Parathyroid adenoma (tissue), 2 donors: ENCODE data around the gene BTN3A1.
"Not testable (repeated sequence)": the region's sequence is repeated elsewhere in the genome, so short reads cannot be mapped to it uniquely, and the experiment has no call there.

ENCODE experiments used
- H2AFZ ChIP-seq: fragments of 300-600 bp; sonication (generic); one replicate; pipeline ENCODE4 v1.7.0; 2017; ENCODE audit warnings: antibody characterized with exemption, mild to moderate bottlenecking
- H3K27ac ChIP-seq: fragments of 300-600 bp; sonication (generic); one replicate; pipeline ENCODE4 v1.7.0; 2017
- H3K27me3 ChIP-seq: fragments of 300-600 bp; sonication (generic); one replicate; pipeline ENCODE4 v1.7.0; 2017; ENCODE audit warnings: low read length; ENCODE audit not compliant: control insufficient read depth, insufficient read depth
- H3K36me3 ChIP-seq: fragments of 300-600 bp; sonication (generic); one replicate; pipeline ENCODE4 v1.7.0; 2017; ENCODE audit warnings: low read length; ENCODE audit not compliant: control insufficient read depth, insufficient read depth
- H3K4me1 ChIP-seq: fragments of 300-600 bp; sonication (generic); one replicate; pipeline ENCODE4 v1.7.0; 2017; ENCODE audit warnings: control low read depth
- H3K4me2 ChIP-seq: fragments of 300-600 bp; sonication (generic); one replicate; pipeline ENCODE4 v1.7.0; 2017; ENCODE audit warnings: low read length
- H3K4me3 ChIP-seq: fragments of 300-600 bp; sonication (generic); one replicate; pipeline ENCODE4 v1.7.0; 2017; ENCODE audit warnings: low read depth, low read length
- H3K79me2 ChIP-seq: fragments of 300-600 bp; sonication (generic); one replicate; pipeline ENCODE4 v1.7.0; 2017; ENCODE audit warnings: control low read depth
- H3K9ac ChIP-seq: fragments of 300-600 bp; sonication (generic); one replicate; pipeline ENCODE4 v1.7.0; 2017; ENCODE audit warnings: mild to moderate bottlenecking
- H3K9me3 ChIP-seq: fragments of 300-600 bp; sonication (generic); one replicate; pipeline ENCODE4 v1.7.0; 2017; ENCODE audit warnings: low read length; ENCODE audit not compliant: control insufficient read depth
- CTCF ChIP-seq: fragments of 300-600 bp; sonication (generic); IDR thresholded peaks from one replicate; pipeline ENCODE4 v1.7.0; 2017; ENCODE audit warnings: antibody characterized with exemption, mild to moderate bottlenecking
- donor health status: primary hyperparathyroidism.

BTN3A1 gene

GRCh38 chr6:26415036-26415614 lies 13.1 kb downstream of the BTN3A1 start:
- H3K27me3 ChIP-seq: no peaks in the 10 kb centered on the region
- H2AFZ ChIP-seq: no peak overlapping the region
- H3K4me1 ChIP-seq: peaks cover 5% of the 10 kb centered on the region
- no peak overlapping the region for H3K4me3 ChIP-seq
- no peaks in the 10 kb centered on the region for H3K79me2 ChIP-seq
- no peak overlapping the region for H3K9ac ChIP-seq
- H3K36me3 ChIP-seq: no peaks in the 10 kb centered on the region
- H3K9me3 ChIP-seq: no peaks in the 10 kb centered on the region
- no peak overlapping the region for H3K27ac ChIP-seq
- H3K4me2 ChIP-seq: no peak overlapping the region
- no peak for TF ChIP-seq CTCF

GRCh38 chr6:26415791-26416190 lies 13.7 kb downstream of the BTN3A1 start:
- Histone ChIP-seq H3K27ac (no peak overlapping the region), H3K9ac (no peak overlapping the region), H3K4me2 (no peak overlapping the region), H3K4me1 (peaks cover 11% of the 10 kb centered on the region), H3K79me2 (no peaks in the 10 kb centered on the region), H3K9me3 (no peaks in the 10 kb centered on the region), H3K36me3 (no peaks in the 10 kb centered on the region), H3K4me3 (no peak overlapping the region), H3K27me3 (no peaks in the 10 kb centered on the region), H2AFZ (no peak overlapping the region)
- TF ChIP-seq CTCF: no peak

- no peaks in the 10 kb centered on the region for H3K36me3 ChIP-seq
- no peaks in the 10 kb centered on the region for H3K9me3 ChIP-seq
- H3K27ac ChIP-seq: no peak overlapping the region
- H3K27me3 ChIP-seq: no peaks in the 10 kb centered on the region
- H3K9ac ChIP-seq: no peak overlapping the region
- no peak overlapping the region for H3K4me2 ChIP-seq
- H3K4me3 ChIP-seq: no peak overlapping the region
- H2AFZ ChIP-seq: no peak overlapping the region
- no peak for TF ChIP-seq CTCF
- H3K4me1 ChIP-seq: peaks cover 13% of the 10 kb centered on the region
- H3K79me2 ChIP-seq: no peaks in the 10 kb centered on the region
Measured at GRCh38 chr6:26416288-26416687, 14.2 kb downstream of the BTN3A1 start.

GRCh38 chr6:26418077-26418476 lies 16.0 kb downstream of the BTN3A1 start:
- not testable (repeated sequence) for H2AFZ ChIP-seq, H3K4me2 ChIP-seq

GRCh38 chr6:26418795-26419194 lies 16.7 kb downstream of the BTN3A1 start:
- H3K4me2 ChIP-seq, H3K4me3 ChIP-seq, H3K27me3 ChIP-seq, H3K9ac ChIP-seq, H3K9me3 ChIP-seq, H3K36me3 ChIP-seq, H3K27ac ChIP-seq, H3K79me2 ChIP-seq, H3K4me1 ChIP-seq, H2AFZ ChIP-seq: not testable (repeated sequence)

More at GRCh38 chr6:26418077-26418476, 16.0 kb downstream of the BTN3A1 start:
- not testable (repeated sequence) for H3K4me1 ChIP-seq, H3K27me3 ChIP-seq, H3K36me3 ChIP-seq, H3K9ac ChIP-seq, H3K4me3 ChIP-seq, H3K9me3 ChIP-seq, H3K27ac ChIP-seq, H3K79me2 ChIP-seq

- peak overlapping the region; percentile 61 for H3K27ac ChIP-seq
- TF ChIP-seq CTCF: peak; percentile 39
Measured at GRCh38 chr6:26420688-26421171, 18.7 kb downstream of the BTN3A1 start.

More at GRCh38 chr6:26420688-26421171, 18.7 kb downstream of the BTN3A1 start:
- no peaks in the 10 kb centered on the region for H3K36me3 ChIP-seq
- peak overlapping the region; percentile 73 for H2AFZ ChIP-seq
- H3K9ac ChIP-seq: no peak overlapping the region
- peak overlapping the region; percentile 70 for H3K4me2 ChIP-seq
- no peaks in the 10 kb centered on the region for H3K79me2 ChIP-seq
- H3K9me3 ChIP-seq: no peaks in the 10 kb centered on the region
- H3K4me1 ChIP-seq: peaks cover 8% of the 10 kb centered on the region
- no peaks in the 10 kb centered on the region for H3K27me3 ChIP-seq
- peak overlapping the region; percentile 87 for H3K4me3 ChIP-seq
